Measurements from ENCODE around the gene DOCK11.

GRCh38 chrX:118660085-118660484, 164.5 kb downstream of the DOCK11 start:
- TF ChIP-seq, protein P1, sequence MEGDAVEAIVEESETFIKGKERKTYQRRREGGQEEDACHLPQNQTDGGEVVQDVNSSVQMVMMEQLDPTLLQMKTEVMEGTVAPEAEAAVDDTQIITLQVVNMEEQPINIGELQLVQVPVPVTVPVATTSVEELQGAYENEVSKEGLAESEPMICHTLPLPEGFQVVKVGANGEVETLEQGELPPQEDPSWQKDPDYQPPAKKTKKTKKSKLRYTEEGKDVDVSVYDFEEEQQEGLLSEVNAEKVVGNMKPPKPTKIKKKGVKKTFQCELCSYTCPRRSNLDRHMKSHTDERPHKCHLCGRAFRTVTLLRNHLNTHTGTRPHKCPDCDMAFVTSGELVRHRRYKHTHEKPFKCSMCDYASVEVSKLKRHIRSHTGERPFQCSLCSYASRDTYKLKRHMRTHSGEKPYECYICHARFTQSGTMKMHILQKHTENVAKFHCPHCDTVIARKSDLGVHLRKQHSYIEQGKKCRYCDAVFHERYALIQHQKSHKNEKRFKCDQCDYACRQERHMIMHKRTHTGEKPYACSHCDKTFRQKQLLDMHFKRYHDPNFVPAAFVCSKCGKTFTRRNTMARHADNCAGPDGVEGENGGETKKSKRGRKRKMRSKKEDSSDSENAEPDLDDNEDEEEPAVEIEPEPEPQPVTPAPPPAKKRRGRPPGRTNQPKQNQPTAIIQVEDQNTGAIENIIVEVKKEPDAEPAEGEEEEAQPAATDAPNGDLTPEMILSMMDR (conservative IDR thresholded peaks at IDR 0.05; ENCODE audit: low read depth, low read length): no peak
- no peak for TF ChIP-seq EZH2 (IDR thresholded peaks at IDR 0.05; ENCODE audit: borderline replicate concordance, low read depth, low read length, poor library complexity, severe bottlenecking)
